Thymus (tissue), 11 donors: ENCODE results near the gene CDH8. TPM values are rescaled to one million over a fixed set of nuclear protein-coding genes. Genes with fewer than 3 reads are reported as not detected.

Experiments
- DNase-seq, 9 donors: peaks; one replicate each; pipeline ENCODE4 v3.0.0-alpha.2; 2013; ENCODE audit warnings: low spot score in 9 of 9, low read depth in 6 of 9, missing footprints in 1 of 9
- H3K27ac ChIP-seq, 2 donors: one replicate each; pipeline ENCODE4 v1.5.1; 2013; ENCODE audit warnings: control low read depth in 1 of 2, low read depth in 1 of 2, low read length in 1 of 2, mild to moderate bottlenecking in 1 of 2, moderate library complexity in 1 of 2
- H3K27me3 ChIP-seq, 2 donors: one replicate each; pipeline ENCODE4 v1.5.1; 2013; ENCODE audit warnings: low read length in 1 of 2; ENCODE audit not compliant: control insufficient read depth in 2 of 2, insufficient read depth in 1 of 2
- H3K36me3 ChIP-seq, 2 donors: one replicate each; pipeline ENCODE4 v1.5.1; 2013; ENCODE audit warnings: low read length in 1 of 2, mild to moderate bottlenecking in 1 of 2, moderate library complexity in 1 of 2; ENCODE audit not compliant: control insufficient read depth in 2 of 2, insufficient read depth in 2 of 2
- H3K4me1 ChIP-seq, 2 donors: one replicate each; pipeline ENCODE4 v1.5.1; 2013; ENCODE audit warnings: low read length in 2 of 2; ENCODE audit not compliant: control insufficient read depth in 2 of 2, insufficient read depth in 2 of 2
- H3K4me3 ChIP-seq, 2 donors: one replicate each; pipeline ENCODE4 v1.5.1; 2013; ENCODE audit warnings: low read length in 2 of 2, control low read depth in 1 of 2, mild to moderate bottlenecking in 1 of 2
- H3K9me3 ChIP-seq, 2 donors: one replicate each; pipeline ENCODE4 v1.5.1; 2013; ENCODE audit warnings: low read length in 1 of 2, mild to moderate bottlenecking in 1 of 2; ENCODE audit not compliant: control insufficient read depth in 2 of 2, insufficient read depth in 1 of 2
- WGBS: extraction: QIAGEN DNeasy Blood & Tissue Kit; methylation state at CpG from one replicate; pipeline ENCODE4 v1.1.7; 2013; 5-methylcytosine and 5-hydroxymethylcytosine counted together
- polyA plus RNA-seq: library from polyadenylated mRNA; stranded (reverse); fragments of 200-250 nt; gene quantifications from one replicate; pipeline ENCODE4 v1.2.3, GENCODE V29; 2013
- total RNA-seq: library from RNA; stranded (reverse); fragments of 120-200 nt; gene quantifications from one replicate; pipeline ENCODE4 v1.2.4, GENCODE V29; 2013
- donor health status: healthy.

Gene CDH8
- total and polyA plus RNA-seq, 2 donors = 0.32 to 0.61 TPM

DNA sequence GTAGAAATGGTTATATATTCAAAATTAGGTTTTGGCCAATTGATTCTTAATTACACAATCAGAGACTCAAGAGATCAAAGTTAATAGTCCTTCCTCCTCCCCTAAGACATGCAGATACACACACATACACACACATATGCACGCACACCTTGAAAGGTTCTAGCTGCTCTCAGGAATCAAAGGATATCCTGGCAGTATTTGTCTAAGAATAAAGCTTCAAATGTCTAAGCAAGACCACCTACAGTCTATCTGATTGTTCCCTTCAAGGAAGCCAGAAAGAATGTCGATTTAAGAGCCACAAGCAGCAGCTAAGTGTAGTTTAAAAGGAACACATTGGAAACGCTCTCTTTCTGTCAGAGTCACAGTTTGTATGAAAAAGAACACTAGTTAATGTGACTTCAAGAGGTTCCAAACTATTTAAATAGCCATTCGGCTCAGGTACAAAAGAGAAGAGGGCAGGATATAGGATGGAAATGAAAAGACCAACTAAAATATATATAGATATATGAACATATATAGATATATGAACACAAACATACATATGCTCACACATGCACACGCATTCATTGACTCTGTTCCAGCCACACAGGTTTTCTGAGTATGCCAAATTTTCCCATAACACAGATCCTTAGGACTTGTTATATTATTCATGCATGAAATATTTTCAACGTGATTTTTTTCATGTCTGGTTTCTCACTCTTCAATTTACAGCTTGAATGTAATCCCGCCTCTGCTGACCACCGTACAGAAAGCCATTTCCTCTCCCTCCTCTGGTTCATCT lies 79.0 kb downstream of the CDH8 start:
- H3K27me3 ChIP-seq = no peaks in the 10 kb centered on the region
- H3K27ac ChIP-seq = no peak overlapping the region
- H3K4me1 ChIP-seq = no peaks in the 10 kb centered on the region
- 63% methylated on average over 8 of the region's 8 CpGs for WGBS
- no peak overlapping the region for H3K4me3 ChIP-seq
- H3K36me3 ChIP-seq = no peaks in the 10 kb centered on the region
- DNase-seq = no peak
- H3K9me3 ChIP-seq = peaks cover 0 to 3% of the 10 kb centered on the region in 2 donors

GRCh38 chr16:61952841-61953240 lies 83.4 kb downstream of the CDH8 start:
- Histone ChIP-seq H3K4me3 (no peak overlapping the region), H3K9me3 (no peaks in the 10 kb centered on the region), H3K27ac (no peak overlapping the region), H3K36me3 (no peaks in the 10 kb centered on the region), H3K27me3 (no peaks in the 10 kb centered on the region), H3K4me1 (no peaks in the 10 kb centered on the region)
- WGBS = 63% methylated on average over 1 of the region's 1 CpG
- no peak for DNase-seq

- H3K4me3 ChIP-seq = no peak overlapping the region
- H3K27me3 ChIP-seq = no peaks in the 10 kb centered on the region
- 91% methylated on average over 3 of the region's 3 CpGs for WGBS
- DNase-seq = no peak
- H3K27ac ChIP-seq = no peak overlapping the region
- no peaks in the 10 kb centered on the region for H3K4me1 ChIP-seq
- H3K36me3 ChIP-seq = no peaks in the 10 kb centered on the region
- H3K9me3 ChIP-seq = no peaks in the 10 kb centered on the region
Measured at GRCh38 chr16:61948414-61948813, 87.8 kb downstream of the CDH8 start.

DNA sequence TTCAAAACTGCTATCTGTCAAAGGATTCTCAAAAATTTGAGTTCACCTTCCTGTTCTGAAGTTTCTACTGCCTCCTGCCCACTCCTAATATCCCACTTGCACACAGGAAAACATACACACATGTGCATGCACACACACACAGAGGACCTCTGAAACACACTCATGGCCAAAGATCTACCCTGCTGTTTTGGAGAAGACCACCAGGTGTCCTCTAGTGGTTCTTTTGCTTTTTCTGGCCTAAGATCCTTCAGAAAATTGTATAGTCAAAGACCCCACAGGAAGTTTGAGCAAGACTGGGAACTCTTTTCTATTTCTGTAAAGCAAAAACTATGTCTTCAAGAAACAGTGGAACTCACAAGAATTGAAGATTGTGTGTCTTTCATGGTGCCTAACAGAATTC lies 90.2 kb downstream of the CDH8 start:
- Histone ChIP-seq H3K4me3 (no peak overlapping the region), H3K27ac (no peak overlapping the region), H3K36me3 (no peaks in the 10 kb centered on the region), H3K9me3 (no peaks in the 10 kb centered on the region), H3K4me1 (no peaks in the 10 kb centered on the region), H3K27me3 (no peaks in the 10 kb centered on the region)
- DNase-seq = no peak

GRCh38 chr16:61945511-61945910 lies 90.7 kb downstream of the CDH8 start:
- no peak overlapping the region for H3K27ac ChIP-seq
- no peak for DNase-seq
- no peaks in the 10 kb centered on the region for H3K36me3 ChIP-seq
- no peaks in the 10 kb centered on the region for H3K9me3 ChIP-seq
- no peak overlapping the region for H3K4me3 ChIP-seq
- H3K27me3 ChIP-seq = no peaks in the 10 kb centered on the region
- 64% methylated on average over 4 of the region's 4 CpGs for WGBS
- no peaks in the 10 kb centered on the region for H3K4me1 ChIP-seq

DNA sequence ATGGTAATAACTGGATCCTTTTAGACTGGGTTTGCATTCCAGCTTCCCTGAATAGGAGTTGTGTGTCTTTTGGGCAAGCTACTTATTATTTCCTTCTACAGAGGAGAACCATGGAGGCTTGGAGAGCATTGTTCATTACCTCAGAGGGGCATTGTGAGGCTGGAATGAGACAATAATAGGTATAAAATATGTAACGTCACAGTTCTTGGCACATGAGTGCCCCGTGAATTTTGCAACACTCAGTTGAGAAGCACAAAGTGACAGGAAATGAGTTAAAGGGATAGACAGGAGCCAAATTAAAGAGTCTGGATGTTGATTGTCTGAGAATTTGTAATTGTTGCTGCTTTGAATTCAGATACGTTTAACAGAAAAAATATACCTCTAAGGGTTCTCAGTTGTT lies 92.2 kb downstream of the CDH8 start:
- Histone ChIP-seq H3K36me3 (no peaks in the 10 kb centered on the region), H3K4me1 (no peaks in the 10 kb centered on the region), H3K27ac (no peak overlapping the region), H3K27me3 (no peaks in the 10 kb centered on the region), H3K4me3 (no peak overlapping the region), H3K9me3 (no peaks in the 10 kb centered on the region)
- no peak for DNase-seq
- WGBS = 77% methylated on average over 3 of the region's 3 CpGs

DNA sequence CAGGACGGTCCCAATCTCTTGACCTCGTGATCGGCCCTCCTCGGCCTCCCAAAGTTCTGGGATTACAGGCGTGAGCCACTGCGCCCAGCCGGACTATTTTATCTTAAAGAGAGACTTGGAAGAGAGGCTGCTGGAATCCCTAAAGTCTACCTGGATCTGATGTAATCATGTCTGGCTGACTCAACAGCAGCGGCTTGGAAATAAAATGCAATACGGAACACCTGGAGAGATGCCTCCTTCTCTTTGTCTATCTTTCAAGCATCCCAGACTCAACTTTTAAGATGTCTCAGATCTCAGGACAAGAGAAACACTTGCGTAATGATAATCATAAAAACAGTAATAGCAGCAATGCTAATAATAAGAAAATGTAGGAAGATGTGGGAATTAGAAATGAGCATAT lies 95.6 kb downstream of the CDH8 start:
- H3K9me3 ChIP-seq = no peaks in the 10 kb centered on the region
- WGBS = 97% methylated on average over 10 of the region's 10 CpGs
- no peaks in the 10 kb centered on the region for H3K4me1 ChIP-seq

DNA sequence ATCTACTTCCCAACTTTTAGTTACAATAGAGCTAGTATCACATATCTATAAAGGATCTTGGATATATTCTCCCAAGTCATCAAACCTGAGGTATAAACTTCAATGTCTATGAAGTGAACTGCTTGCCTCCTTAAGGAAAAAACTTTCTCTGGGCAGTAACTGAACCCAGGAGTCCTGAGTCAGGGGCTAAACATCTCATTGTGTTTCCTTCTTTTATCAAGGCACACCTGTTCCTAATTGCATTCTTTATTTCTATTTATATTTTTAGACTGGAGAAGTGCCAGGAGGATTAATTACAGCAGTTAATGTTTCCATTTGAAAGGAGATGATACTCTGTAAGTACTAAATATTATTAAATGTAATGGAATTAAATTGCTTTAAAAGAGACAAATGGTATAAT lies 98.6 kb downstream of the CDH8 start:
- Histone ChIP-seq H3K9me3 (no peaks in the 10 kb centered on the region), H3K27ac (no peak overlapping the region)
- DNase-seq = no peak

More for the DNA sequence above, 95.6 kb downstream of the CDH8 start:
- H3K27me3 ChIP-seq = no peaks in the 10 kb centered on the region
- H3K4me3 ChIP-seq = no peak overlapping the region
- no peak overlapping the region for H3K27ac ChIP-seq
- no peak for DNase-seq
- H3K36me3 ChIP-seq = no peaks in the 10 kb centered on the region

GRCh38 chr16:61936522-61936921 lies 99.7 kb downstream of the CDH8 start:
- 91% methylated on average over 2 of the region's 2 CpGs for WGBS

More for the DNA sequence above, 98.6 kb downstream of the CDH8 start:
- H3K27me3 ChIP-seq = no peaks in the 10 kb centered on the region
- H3K36me3 ChIP-seq = no peaks in the 10 kb centered on the region
- no peaks in the 10 kb centered on the region for H3K4me1 ChIP-seq
- H3K4me3 ChIP-seq = no peak overlapping the region

More at GRCh38 chr16:61936522-61936921, 99.7 kb downstream of the CDH8 start:
- Histone ChIP-seq H3K27ac (no peak overlapping the region), H3K4me1 (no peaks in the 10 kb centered on the region), H3K4me3 (no peak overlapping the region), H3K27me3 (no peaks in the 10 kb centered on the region), H3K9me3 (no peaks in the 10 kb centered on the region), H3K36me3 (no peaks in the 10 kb centered on the region)
- no peak for DNase-seq
